Adrenal gland (tissue), 12 donors: ENCODE data around the gene HDGFL3. TPM values are rescaled to one million over a fixed set of nuclear protein-coding genes. Genes with fewer than 3 reads are reported as not detected.

ENCODE experiments used
- DNase-seq, 7 donors: peaks; one replicate each; pipeline ENCODE4 v3.0.0-alpha.2; 2019 to 2020
- H3K27ac ChIP-seq, 5 donors: fragments of 200-600 bp; sonication (generic) in 4 of 5; 1 replicate in 3 of 5; 2 replicates in 2 of 5; pipeline versions ENCODE4 v1.5.1 to v1.8.0; 2016 to 2020; ENCODE audit warnings: mild to moderate bottlenecking in 1 of 5
- H3K27me3 ChIP-seq: fragments of 200-600 bp; 2 replicates; pipeline ENCODE4 v1.8.0; 2021
- H3K36me3 ChIP-seq, 2 donors: fragments of 200-600 bp; replicated peaks in 1 of 2; 1 replicate in 1 of 2; 2 replicates in 1 of 2; pipeline versions ENCODE4 v1.5.1 to v1.8.0; 2018 to 2022
- H3K4me1 ChIP-seq, 2 donors: fragments of 200-600 bp; replicated peaks in 1 of 2; 1 replicate in 1 of 2; 2 replicates in 1 of 2; pipeline versions ENCODE4 v1.5.1 to v1.8.0; 2018 to 2021
- H3K4me3 ChIP-seq, 4 donors: fragments of 200-600 bp; sonication (generic) in 3 of 4; one replicate each; pipeline ENCODE4 v1.5.1; 2016 to 2018
- H3K9me3 ChIP-seq, 3 donors: fragments of 200-600 bp; sonication (generic) in 1 of 3; replicated peaks in 1 of 3; 1 replicate in 2 of 3; 2 replicates in 1 of 3; pipeline versions ENCODE4 v1.5.1 to v1.8.0; 2016 to 2021
- POLR2A ChIP-seq, 2 donors: fragments of 450-650 bp; IDR thresholded peaks; one replicate each; pipeline ENCODE4 v1.6.1; 2017; ENCODE audit warnings: antibody characterized with exemption in 2 of 2, mild to moderate bottlenecking in 2 of 2, moderate library complexity in 1 of 2
- WGBS, 4 donors: extraction: QIAGEN DNeasy Blood & Tissue Kit in 2 of 4; methylation state at CpG; one replicate each; pipeline versions ENCODE4 v1.1.5 to v1.1.7; 2013 to 2017; 5-methylcytosine and 5-hydroxymethylcytosine counted together
- intact Hi-C, 2 donors: fragments of 100-400 bp; cut with DNase I; formaldehyde crosslinking; loops; one replicate each; pipeline versions ENCODE4 v1.14.1 to v1.15.0; 2022 to 2023
- polyA plus RNA-seq, 3 donors: library from polyadenylated mRNA; stranded (reverse); fragments of 200-250 nt in 2 of 3; fragments of 350-450 nt in 1 of 3; fragmentation: Illumina TruSeq in 1 of 3; extraction: RNeasy Lipid Tissue Mini Kit (QIAGEN cat#74804) in 1 of 3; gene quantifications; one replicate each; pipeline ENCODE4 v1.2.3, GENCODE V29; 2013 to 2014
- total RNA-seq, 9 donors: library from RNA; depleted of rRNA in 4 of 9; stranded (reverse); fragments of >200 nt in 4 of 9; fragments of 120-200 nt in 1 of 9; fragmentation: NEBNext Ultra II Directional in 1 of 9; extraction: Animal tissue kit (Norgen Biotek cat#: 25700) in 1 of 9; gene quantifications; one replicate each; pipeline versions ENCODE4 v1.1.0 to v1.2.4, GENCODE V29; 2013 to 2023
- TF ChIP-seq, protein P1 (sequence below), 6 experiments: fragments of 450-650 bp in 4 of 6; fragments of 200-600 bp in 2 of 6; sonication (generic) in 1 of 6; IDR thresholded peaks; 1 replicate in 5 of 6; 2 replicates in 1 of 6; pipeline versions ENCODE4 v1.5.1 to v1.8.0; 2016 to 2021; ENCODE audit warnings: antibody characterized with exemption in 6 of 6, mild to moderate bottlenecking in 2 of 6, moderate library complexity in 1 of 6
- donor health status: healthy with polysubstance abuse.
- donor health status: Bipolar disorder and iron deficiency.
- donor health status: DM: yes; HTN: yes; CAD: no.
- donor health status: DM: no; HTN: no; CAD: no.
- donor health status: DM: no; HTN: no; CAD: no.
- donor health status: DM: yes; HTN: yes; CAD: no.

The HDGFL3 gene
- total and polyA plus RNA-seq, 12 donors = 9.3 to 82.2 (median 52.9) TPM

GRCh38 chr15:83123529-83123928 lies 84.1 kb downstream of the HDGFL3 start:
- H3K36me3 ChIP-seq = no peaks in the 10 kb centered on the region
- no peaks in the 10 kb centered on the region for H3K27me3 ChIP-seq
- H3K4me1 ChIP-seq = no peaks in the 10 kb centered on the region
- intact Hi-C loops = no loop called here
- H3K4me3 ChIP-seq = no peak overlapping the region
- H3K27ac ChIP-seq = no peak overlapping the region
- DNase-seq = no peak
- no peaks in the 10 kb centered on the region for H3K9me3 ChIP-seq
- no peak for TF ChIP-seq POLR2A (IDR thresholded peaks at IDR 0.05)
- TF ChIP-seq, protein P1, sequence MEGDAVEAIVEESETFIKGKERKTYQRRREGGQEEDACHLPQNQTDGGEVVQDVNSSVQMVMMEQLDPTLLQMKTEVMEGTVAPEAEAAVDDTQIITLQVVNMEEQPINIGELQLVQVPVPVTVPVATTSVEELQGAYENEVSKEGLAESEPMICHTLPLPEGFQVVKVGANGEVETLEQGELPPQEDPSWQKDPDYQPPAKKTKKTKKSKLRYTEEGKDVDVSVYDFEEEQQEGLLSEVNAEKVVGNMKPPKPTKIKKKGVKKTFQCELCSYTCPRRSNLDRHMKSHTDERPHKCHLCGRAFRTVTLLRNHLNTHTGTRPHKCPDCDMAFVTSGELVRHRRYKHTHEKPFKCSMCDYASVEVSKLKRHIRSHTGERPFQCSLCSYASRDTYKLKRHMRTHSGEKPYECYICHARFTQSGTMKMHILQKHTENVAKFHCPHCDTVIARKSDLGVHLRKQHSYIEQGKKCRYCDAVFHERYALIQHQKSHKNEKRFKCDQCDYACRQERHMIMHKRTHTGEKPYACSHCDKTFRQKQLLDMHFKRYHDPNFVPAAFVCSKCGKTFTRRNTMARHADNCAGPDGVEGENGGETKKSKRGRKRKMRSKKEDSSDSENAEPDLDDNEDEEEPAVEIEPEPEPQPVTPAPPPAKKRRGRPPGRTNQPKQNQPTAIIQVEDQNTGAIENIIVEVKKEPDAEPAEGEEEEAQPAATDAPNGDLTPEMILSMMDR (IDR thresholded peaks at IDR 0.05) = no peak
- 96 to 100% (median 99%) methylated on average over 1 of the region's 1 CpG for WGBS, 4 donors

- TF ChIP-seq, protein P1 (IDR thresholded peaks at IDR 0.05) = no peak
- TF ChIP-seq POLR2A (IDR thresholded peaks at IDR 0.05) = no peak
- no peak overlapping the region for H3K4me3 ChIP-seq
- no peak overlapping the region for H3K27ac ChIP-seq
- H3K9me3 ChIP-seq = no peaks in the 10 kb centered on the region
- H3K36me3 ChIP-seq = no peaks in the 10 kb centered on the region
- no peak for DNase-seq
- intact Hi-C loops = no loop called here
- no peaks in the 10 kb centered on the region for H3K4me1 ChIP-seq
- no peaks in the 10 kb centered on the region for H3K27me3 ChIP-seq
- 88 to 92% (median 89%) methylated on average over 9 of the region's 9 CpGs for WGBS, 4 donors
Observed at GRCh38 chr15:83119968-83120581, 87.5 kb downstream of the HDGFL3 start.

- H3K9me3 ChIP-seq = no peaks in the 10 kb centered on the region
- H3K36me3 ChIP-seq = no peaks in the 10 kb centered on the region
- intact Hi-C loops = no loop called here
- no peaks in the 10 kb centered on the region for H3K27me3 ChIP-seq
- H3K27ac ChIP-seq = no peak overlapping the region
- 89 to 96% (median 90%) methylated on average over 3 to 4 of the region's 4 CpGs for WGBS, 4 donors
- no peak for DNase-seq
- TF ChIP-seq, protein P1 (IDR thresholded peaks at IDR 0.05) = no peak
- no peak for TF ChIP-seq POLR2A (IDR thresholded peaks at IDR 0.05)
- no peaks in the 10 kb centered on the region for H3K4me1 ChIP-seq
- H3K4me3 ChIP-seq = no peak overlapping the region
Observed at GRCh38 chr15:83118968-83119367, 88.7 kb downstream of the HDGFL3 start.

GRCh38 chr15:83118291-83118827 lies 89.3 kb downstream of the HDGFL3 start:
- no peaks in the 10 kb centered on the region for H3K36me3 ChIP-seq
- no peak overlapping the region for H3K27ac ChIP-seq
- DNase-seq = no peak
- TF ChIP-seq, protein P1 (IDR thresholded peaks at IDR 0.05) = no peak
- TF ChIP-seq POLR2A (IDR thresholded peaks at IDR 0.05) = no peak
- no peaks in the 10 kb centered on the region for H3K27me3 ChIP-seq
- H3K4me1 ChIP-seq = no peaks in the 10 kb centered on the region
- intact Hi-C loops = no loop called here
- WGBS, 4 donors = 72 to 84% (median 80%) methylated on average over 6 of the region's 6 CpGs
- H3K4me3 ChIP-seq = no peak overlapping the region
- H3K9me3 ChIP-seq = no peaks in the 10 kb centered on the region
